Left colon (tissue), 2 donors: ENCODE measurements around the gene MAGEF1. TPM values are rescaled to one million over a fixed set of nuclear protein-coding genes. Genes with fewer than 3 reads are reported as not detected.
"Not testable (repeated sequence)": the region's sequence is repeated elsewhere in the genome, so short reads cannot be mapped to it uniquely, and the experiment has no call there.

Experiments used
- ATAC-seq: fragments of 200-7000 bp; cut with Tn5 transposase; one replicate; pipeline ENCODE4 v1.9.1; 2020; ENCODE audit warnings: mild to moderate bottlenecking, moderate library complexity
- DNase-seq, 2 donors: peaks; one replicate each; pipeline ENCODE4 v3.0.0-alpha.2; 2020
- intact Hi-C, 2 donors: fragments of 100-400 bp; cut with DNase I in 1 of 2; cut with micrococcal nuclease in 1 of 2; formaldehyde crosslinking; loops; one replicate each; pipeline versions ENCODE4 v1.11.2 to v1.14.0; 2022; cut with DNase I, micrococcal nuclease
- total RNA-seq, 2 donors: library from RNA; stranded (reverse); fragmentation: NEBNext Ultra II Directional; extraction: Animal tissue kit (Norgen Biotek cat#: 25700); gene quantifications; one replicate each; pipeline ENCODE4 v1.2.1, GENCODE V29; 2021
- donor health status: DM: no; HTN: no; CAD: no.
- donor health status: DM: yes; HTN: yes; CAD: no.

MAGEF1 gene
- total RNA-seq, 2 donors from 2014 or later = 21.0 to 25.4 TPM

DNA sequence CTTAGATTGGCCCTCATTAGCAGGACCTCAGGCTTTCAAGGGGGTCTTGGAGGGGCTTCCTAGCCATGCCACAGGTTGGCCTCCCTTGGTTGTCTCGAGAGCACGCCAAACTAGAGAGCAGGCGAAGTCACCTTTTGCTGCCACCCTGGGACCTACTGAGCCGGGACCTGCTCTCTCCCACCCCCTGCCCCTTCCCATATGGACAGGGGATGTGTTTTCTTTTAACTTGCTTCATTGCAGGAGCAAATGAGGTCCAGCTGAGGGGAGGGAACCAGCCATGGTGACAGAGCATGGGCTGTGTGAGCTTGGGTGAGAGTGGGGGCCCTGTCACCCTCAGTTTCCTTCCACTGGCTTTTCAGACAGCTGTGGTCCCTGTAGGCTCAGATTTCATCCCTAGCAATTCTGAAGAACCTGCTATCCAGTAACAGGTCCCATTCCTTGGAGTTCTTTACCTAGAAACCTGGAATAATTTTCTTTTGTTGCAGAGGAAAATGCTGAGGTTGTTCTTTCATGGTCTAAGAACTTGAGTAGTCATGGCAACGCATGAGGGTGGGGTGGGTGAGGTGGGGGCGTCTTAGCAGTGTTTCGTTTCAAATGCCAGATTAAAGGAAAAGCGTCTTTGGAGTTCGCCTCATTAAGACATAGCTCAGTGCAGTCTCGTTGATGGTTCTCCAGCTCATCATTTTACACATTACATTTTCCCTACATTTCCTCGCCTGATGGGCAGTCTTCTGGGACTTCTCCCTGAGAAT lies 20.1 kb upstream of the MAGEF1 start:
- intact Hi-C loops = no loop called here
- ATAC-seq (no peak), DNase-seq (no peak)

DNA sequence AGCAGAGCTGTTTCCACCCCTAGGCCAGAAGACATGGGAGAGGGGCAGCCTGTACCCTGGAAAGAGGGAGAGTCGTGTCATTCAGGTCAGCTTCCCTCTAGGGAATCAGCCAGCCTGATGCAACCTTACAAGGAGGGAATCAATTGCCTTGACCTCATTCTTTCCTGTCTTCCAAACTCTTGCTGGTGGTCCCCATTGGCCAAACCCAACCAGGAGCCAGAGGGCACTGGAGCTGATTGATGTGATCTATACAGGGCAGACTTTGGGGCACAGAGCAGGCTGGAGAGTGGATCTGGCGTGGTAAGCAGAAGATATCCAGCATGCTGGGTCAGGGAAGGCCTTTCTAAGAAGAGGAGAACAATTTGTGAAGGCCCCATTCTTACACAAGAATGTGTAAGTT lies 19.1 kb upstream of the MAGEF1 start:
- ATAC-seq = no peak
- intact Hi-C loops = no loop called here
- no peak for DNase-seq

DNA sequence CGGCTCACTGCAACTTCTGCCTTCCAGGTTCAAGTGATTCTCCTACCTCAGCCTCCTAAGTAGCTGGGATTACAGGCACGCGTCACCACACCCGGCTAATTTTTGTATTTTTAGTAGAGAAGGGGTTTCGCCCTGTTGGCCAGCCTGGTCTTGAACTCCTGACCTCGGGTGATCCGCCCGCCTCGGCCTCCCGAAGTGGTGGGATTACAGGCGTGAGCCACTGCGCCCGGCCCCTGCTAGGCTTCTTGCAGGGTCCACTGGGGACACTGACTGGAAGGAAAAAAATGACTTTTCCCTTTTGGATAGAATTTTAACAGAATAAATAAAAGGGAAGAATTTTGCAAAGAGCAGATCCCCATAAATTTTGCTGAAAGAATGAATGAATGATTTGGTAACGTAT lies 17.3 kb upstream of the MAGEF1 start:
- ATAC-seq, intact Hi-C loops, DNase-seq: not testable (repeated sequence)

DNA sequence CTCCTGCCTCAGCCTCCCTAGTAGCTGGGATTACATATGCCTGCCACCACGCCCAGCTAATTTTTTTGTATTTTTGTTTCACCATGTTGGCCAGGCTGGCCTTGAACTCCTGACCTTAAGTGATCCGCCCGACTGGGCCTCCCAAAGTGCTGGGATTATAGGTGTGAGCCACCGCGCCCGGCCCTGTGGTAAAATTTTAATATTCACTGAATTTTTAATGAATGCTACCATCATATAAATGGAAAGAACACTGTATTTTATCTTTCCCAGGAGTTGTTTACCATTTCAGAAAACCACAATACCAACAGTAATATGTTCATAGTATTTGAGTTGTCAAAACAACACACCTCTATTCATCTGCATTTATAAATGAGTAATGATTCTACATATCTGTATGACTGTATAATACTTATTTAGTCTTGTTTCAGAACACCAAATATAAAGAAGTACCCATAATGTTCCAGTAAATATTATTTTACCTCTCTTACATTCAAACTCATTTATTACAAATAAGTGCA lies 16.2 kb upstream of the MAGEF1 start:
- intact Hi-C loops = no loop called here
- ATAC-seq (no peak), DNase-seq (no peak)

DNA sequence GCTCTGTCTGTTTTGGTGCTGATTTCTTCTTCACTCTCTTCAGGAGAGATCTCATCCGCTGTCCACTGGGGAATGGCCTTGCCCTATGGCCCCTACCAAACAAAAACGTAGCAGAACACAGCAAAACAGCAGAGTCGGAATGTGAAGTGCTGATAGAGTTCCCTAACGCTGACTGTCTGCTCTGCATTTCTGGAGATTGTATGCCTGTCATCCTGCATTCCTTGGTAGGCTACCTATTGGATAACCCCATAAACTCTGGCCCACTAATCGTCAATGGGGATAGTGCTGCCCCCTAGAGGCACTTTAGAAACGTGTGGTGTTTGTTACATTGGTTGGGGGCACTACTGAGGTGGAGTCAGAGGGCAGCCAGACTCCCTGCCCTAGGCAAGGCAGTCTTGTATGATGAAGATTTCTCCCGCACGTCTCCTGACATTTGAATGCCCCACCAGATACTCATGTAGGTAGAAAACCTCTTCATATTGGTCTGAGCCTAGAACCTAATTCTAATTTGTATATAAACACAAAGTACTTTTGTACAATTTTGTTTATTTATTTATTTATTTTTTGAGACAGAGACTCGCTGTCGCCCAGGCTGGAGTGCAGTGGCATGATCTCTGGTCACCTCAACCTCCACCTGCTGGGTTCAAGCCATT lies 15.6 kb upstream of the MAGEF1 start:
- ATAC-seq (peak; percentile 94), DNase-seq (peak in 1 of 2 donors; percentile 62)
- intact Hi-C loops = no loop called here

DNA sequence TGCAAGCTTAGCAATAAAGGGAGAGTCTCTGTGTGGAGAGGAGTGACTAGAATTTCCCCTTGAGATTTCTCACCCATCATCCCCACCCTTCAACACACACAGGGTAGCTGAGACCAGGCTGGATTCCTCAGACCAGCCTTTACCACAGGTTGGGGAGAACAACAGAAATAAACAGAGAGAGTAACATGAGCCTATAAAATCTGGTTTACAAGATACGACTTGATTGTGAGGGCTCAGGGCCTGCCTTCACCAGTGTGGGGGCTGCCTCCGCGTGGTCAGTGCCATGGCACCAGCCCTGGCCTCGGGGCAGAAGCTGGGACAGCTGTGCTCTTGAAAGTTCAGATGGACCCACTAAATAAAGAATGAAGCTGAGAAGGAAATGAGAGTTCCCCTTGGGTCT lies 14.6 kb upstream of the MAGEF1 start:
- no peak for ATAC-seq
- DNase-seq = no peak
- intact Hi-C loops = no loop called here

DNA sequence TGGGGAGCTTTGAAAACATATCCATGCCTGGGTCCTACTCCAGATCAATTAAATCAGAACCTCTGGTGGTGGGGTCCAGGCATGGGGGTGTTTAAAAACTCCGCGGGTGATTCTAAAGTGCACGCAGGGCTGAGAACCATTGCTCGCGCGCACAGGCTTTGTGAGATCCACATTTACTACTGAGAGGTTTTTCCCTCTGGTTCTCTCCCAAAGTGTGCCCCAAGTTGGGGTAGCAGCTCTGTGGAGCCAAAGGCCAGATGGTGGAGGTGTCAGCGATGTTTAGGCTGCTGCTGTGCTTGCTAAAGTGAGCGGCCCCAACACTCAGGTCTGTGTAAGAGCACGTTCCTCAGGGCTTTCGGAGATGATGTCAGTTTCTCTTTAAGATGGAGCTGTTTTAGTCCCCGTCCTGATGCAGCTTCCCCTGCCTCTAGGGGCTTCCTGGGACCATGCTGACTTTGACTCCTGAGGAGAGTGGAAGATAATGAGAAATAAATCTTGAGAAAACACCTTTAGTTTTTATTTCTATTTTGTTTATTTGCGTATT lies 13.4 kb upstream of the MAGEF1 start:
- ATAC-seq (no peak), DNase-seq (no peak)
- intact Hi-C loops = no loop called here

DNA sequence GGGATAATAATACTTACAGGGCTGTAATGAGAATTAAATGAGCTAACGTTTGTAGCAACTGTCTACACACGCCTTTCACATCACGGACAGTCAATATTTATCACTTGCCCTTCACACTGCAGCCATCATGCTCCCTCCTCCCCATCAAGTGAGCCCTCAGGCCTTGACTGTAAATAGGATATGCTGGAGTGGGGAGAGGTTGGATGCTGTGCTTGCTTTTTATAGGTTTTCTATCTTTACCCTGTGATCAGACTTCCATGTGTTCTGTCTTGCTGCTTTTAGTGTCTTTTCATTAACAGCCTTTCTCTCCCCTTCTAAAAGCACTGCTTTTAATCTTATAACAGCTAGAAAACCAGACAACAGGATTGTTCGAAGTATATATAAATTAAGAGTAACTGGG lies 12.8 kb upstream of the MAGEF1 start:
- DNase-seq = no peak
- intact Hi-C loops = no loop called here
- ATAC-seq = no peak

DNA sequence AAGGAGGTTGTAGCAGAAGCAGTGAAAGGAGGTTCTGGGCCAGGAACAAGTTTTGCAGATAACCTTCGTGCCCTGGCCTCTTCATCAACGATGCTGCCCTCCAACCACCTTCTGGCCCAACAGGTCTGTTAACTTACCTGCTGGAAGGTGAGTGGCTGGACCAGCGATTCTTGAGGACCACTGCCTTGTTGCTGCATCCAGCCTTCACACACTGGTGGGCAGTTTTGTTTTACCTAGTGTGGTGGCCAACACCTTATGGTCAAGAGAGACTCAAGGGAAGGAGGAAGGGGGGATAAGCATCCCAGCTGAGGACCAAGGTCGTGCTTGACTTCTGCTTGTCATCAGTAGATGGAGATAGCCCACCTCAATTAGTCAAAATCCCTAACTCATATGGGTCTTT lies 7.8 kb upstream of the MAGEF1 start:
- intact Hi-C loops = no loop called here
- DNase-seq (no peak), ATAC-seq (no peak)

DNA sequence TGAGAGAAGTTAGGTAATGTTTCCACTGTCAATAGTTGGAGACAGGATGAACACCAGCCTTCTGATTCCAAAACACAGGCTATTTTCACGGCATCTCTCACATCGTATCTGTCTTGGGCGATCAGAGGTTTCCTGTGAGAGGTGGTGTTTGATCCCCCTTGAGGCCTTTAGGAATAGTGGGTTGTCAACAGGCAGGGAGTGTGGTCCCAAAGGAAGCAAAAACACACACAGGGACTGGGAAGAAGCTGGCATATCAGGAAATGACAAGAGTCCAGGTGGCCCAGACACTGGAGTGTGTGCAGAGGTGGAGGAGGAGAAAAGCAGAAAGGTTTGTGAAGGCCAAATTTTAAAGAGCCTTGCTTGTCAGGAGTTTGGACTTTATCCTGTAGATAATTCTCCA lies 6.6 kb upstream of the MAGEF1 start:
- intact Hi-C loops = no loop called here
- DNase-seq = no peak
- ATAC-seq = peak; percentile 26

DNA sequence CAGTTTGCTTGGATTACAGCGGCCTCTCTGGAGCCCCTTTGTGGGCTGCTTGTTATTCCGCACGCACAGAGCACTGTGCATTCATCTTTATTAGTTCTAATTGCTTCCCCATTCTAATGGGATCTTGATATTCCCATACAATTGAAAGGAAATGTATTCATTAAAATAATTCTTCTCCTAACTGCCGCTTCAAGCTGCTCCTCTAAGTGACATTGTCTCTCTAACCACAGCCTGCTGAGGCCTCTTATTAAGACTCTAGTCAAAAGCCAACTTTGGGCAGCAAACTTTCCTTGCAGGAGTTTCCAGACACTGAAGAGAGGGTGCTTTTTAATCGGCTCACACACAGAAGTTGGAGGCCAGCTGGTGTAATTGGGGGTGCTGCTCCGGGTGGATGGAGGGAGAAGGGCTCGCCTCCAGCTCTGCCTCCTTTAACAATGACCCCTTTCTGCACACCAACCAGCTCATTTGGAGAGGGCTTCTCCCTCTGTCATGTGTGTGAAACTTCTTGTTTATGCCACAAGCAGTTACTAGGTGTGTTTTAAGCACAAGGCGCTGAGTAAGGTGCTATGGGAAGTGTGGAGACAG lies 5.6 kb upstream of the MAGEF1 start:
- DNase-seq = no peak
- intact Hi-C loops = no loop called here
- ATAC-seq = no peak

DNA sequence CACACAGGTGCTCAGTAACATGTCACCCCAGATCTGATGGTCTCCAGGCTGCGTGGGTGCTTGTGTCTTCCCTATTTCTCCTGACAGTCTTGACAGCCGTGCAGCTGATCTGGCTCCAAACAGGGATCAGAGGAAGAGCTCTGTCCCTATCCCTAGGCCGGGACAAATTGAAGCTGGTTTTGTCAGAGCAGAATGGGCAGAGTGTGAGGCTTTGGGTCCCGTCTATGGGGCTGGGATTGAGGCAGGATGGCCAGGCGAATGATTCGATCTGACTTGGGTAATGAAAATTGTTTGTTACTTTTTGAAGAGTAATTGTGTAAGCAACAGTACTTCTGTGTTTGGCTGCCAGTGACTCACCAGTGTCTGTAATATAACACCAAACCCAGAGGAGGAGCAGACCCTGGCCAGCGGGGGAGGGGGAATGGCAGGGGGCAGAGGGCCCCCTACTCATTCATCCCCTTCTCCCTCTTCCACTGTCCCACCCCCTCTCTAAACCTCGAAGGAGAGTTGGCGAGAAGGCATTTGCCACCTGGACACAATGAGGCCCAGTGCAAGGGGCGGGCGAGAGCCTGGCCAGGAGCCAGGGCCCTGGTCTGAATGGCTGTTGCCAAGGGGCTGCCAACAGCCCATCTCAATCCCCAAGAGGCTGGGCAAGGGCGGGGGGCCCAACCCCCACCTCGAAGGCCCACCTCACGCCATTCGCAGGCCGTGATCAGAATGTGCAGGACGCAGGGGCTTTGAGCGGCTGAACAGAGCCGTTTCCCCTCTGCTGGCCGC lies 4.9 kb upstream of the MAGEF1 start:
- no peak for ATAC-seq

DNA sequence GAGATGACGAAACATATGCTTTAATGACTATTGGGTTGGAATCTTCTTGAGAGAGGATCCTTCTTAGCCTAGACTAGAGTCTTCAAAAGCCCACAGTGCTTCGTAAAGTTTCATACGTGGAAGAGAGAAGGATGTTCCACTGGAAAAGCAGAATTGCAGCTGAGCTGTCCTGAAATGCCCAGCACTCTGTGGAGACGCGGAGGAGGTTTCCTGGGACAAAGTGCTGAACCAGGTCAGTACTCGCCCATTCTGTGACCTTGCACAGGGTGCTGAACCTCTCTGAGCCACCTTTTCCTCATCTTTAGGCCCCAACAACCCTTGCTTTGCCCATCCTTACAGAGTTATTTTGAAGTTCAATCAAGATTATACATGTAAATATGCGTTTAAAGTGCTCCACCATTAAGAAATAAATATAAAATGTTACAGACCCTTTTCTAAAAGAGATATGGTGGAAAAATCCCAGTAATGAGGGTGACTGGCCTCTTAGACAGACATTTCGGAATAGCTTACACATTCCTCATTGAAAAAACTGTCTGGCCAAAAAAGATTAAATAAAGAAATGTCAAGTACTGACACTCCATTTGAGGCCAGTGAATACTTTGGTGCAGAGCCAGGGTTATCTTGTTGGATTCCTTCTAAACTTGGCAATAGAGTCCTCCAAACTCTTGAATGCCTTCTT lies 4.2 kb upstream of the MAGEF1 start:
- ATAC-seq (no peak), DNase-seq (no peak)
- intact Hi-C loops = no loop called here

More for the DNA sequence above, 4.9 kb upstream of the MAGEF1 start:
- no peak for DNase-seq
- intact Hi-C loops = no loop called here

DNA sequence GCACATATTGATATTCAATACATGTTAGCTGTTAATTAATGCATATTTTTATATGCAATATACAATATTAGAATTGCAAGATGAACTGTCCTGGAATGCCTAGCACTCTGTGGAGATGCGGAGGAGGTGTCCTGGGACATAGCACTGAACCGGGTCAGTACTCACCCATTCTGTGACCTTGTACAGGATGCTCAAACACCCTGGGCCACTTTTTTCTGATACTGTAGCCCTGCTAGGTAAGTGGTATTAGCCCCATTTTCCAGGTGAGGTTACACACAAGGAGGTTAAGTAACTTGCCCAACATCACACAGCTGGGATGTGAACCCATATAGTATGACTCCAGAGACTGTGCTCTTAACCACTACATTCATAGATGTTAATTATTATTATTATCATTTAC lies 1.7 kb upstream of the MAGEF1 start:
- ATAC-seq = no peak
- DNase-seq = no peak
- intact Hi-C loops = no loop called here

DNA sequence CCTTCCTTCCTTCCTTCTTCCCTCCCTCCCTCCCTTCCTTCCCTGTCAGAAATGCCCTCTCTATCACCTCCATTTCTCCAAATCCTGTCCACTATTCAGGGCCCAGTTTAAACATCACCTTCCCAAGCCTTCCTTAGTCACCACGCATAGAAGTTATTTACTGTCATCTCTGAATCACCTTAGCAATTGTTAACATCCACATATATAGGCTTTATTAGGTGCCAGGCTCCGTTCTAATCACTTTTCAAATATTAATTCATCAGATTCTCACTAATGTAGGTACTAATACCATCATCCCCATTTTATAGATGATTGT lies 1.1 kb upstream of the MAGEF1 start:
- ATAC-seq = no peak
- intact Hi-C loops = no loop called here

DNA sequence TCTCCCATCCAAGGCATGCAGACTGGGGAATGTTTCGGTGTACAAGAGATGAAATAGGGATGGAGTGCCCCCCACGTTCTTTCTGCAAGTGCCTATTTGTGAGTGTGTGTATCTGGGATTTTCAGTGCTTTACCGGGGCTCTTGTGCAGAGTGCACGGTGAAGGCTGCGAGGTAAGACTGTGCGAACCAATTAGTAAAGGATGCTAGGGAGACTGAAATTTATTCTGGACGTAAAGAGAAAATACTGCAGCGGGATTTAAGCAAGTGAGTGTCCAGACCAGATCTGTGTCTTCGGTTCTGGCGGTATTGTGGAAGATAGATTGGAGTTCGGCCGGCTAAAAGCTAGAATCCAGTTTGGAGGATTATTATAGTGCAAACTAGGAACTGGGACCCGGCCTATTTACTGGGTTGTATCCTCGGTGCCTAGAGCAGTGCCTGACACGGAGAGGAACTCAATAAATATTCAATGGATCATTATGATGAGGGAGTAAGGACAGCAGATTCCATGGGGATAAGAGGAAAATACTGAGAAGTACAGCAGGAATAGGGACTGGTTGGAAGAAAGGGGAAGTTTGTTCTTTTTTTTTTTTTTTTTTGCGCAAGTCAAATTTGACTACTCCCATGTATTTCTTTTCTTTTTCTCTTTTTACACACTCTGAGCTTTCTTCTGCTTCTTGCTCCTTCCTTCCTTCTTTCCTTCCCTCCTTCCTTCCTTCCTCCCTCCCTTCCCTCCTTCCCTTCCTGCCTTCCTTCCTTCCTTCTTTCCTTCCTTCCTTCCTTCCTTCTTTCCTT lies 580 bp upstream of the MAGEF1 start:
- DNase-seq (no peak), ATAC-seq (no peak)
- intact Hi-C loops = no loop called here

More for the DNA sequence above, 1.1 kb upstream of the MAGEF1 start:
- DNase-seq = no peak

DNA sequence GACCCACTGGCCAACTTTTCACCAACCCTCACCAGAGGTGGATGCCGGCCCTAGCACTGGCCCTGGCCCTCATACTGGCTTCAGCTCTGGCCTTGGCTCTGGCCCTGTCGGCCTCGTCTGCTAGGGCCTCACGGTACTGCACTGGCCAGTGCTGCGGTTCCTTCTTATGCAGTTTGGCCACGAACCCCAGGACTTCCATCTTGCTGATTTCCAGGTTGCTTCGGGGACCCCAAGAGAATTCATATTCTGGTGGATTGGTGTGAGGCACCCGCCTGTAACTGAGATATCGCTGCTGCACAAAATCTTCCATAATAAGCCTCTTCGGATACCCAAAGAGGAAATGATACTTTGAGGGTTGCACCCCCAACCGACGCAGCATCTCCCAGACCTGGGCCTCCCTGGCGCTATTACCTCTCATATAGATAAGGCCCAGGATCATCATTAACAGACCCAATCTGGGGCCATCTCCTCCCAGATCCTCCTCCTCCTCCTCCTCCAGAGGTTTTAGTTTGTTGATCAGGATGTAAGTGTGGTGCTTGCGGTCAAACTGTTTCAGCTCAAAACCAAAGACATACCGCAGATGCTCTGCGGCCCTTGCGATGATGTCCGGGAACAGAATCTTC lies 883 bp downstream of the MAGEF1 start:
- intact Hi-C loops = no loop called here
- ATAC-seq = peak; percentile 21

DNA sequence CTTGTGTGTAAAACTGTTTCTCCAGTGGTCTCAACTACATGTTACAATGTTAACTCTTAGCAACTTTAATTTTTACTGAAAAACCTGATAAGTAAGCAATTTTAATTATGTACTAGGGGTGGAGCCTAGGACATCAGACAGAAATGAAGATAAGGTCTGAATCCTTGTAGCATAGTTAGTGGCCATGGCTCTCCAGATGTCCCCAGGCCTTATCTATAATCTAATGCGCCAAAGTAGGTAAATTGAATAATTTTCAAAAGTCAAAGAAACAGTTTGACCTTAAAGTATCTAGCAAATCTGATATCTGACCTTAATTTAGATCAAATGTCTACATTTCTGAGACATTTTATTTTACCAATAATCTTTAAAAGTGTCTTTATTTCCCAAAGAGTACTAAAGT lies 8.2 kb downstream of the MAGEF1 start:
- intact Hi-C loops = no loop called here
- DNase-seq = no peak
- no peak for ATAC-seq

More for the DNA sequence above, 883 bp downstream of the MAGEF1 start:
- DNase-seq = peak in 1 of 2 donors; percentile 37
